HepG2 (cell line): ENCODE measurements around the gene MED19. TPM values are rescaled to one million over a fixed set of nuclear protein-coding genes. Genes with fewer than 3 reads are reported as not detected.
A peak's percentile ranks its signal among the peaks of the same experiment; 100 is the strongest.

Experiments used
- BRD4 ChIP-seq: sonication (generic); formaldehyde crosslinking; IDR thresholded peaks from 2 replicates; pipeline ENCODE4 v1.4.0; 2020; ENCODE audit warnings: missing genetic modification reagents
- DBP ChIP-seq: sonication (generic); formaldehyde crosslinking; IDR thresholded peaks from 2 replicates; pipeline ENCODE4 v1.4.0; 2020; ENCODE audit warnings: missing genetic modification reagents; ENCODE audit errors: not compliant biosample characterization
- DR1 ChIP-seq: sonication (generic); formaldehyde crosslinking; IDR thresholded peaks from 2 replicates; pipeline ENCODE4 v1.8.0; 2021; ENCODE audit warnings: mild to moderate bottlenecking, missing genetic modification reagents, inconsistent platforms
- GABPA ChIP-seq, 2 experiments: IDR thresholded peaks; 2 replicates each; pipeline ENCODE4 v1.6.1; 2011 to 2016; ENCODE audit warnings: low read depth in 2 of 2, low read length in 1 of 2, missing biosample characterization in 1 of 2, missing genetic modification characterization in 1 of 2
- GMEB1 ChIP-seq: sonication (generic); formaldehyde crosslinking; IDR thresholded peaks from 2 replicates; pipeline ENCODE4 v1.5.1; 2020; ENCODE audit warnings: missing genetic modification reagents, mild to moderate bottlenecking, borderline replicate concordance
- KAT8 ChIP-seq: IDR thresholded peaks from 2 replicates; pipeline ENCODE4 v1.6.1; 2016; ENCODE audit warnings: missing genetic modification reagents, missing compliant biosample characterization
- MAZ ChIP-seq, 2 experiments: sonication (generic) in 1 of 2; formaldehyde crosslinking in 1 of 2; IDR thresholded peaks; 2 replicates each; pipeline versions ENCODE4 v1.5.0 to v1.6.1; 2012 to 2020; ENCODE audit warnings: low read depth in 2 of 2, mild to moderate bottlenecking in 2 of 2, borderline replicate concordance in 1 of 2, improper control_type of control experiment in 1 of 2, low read length in 1 of 2, missing genetic modification reagents in 1 of 2, moderate library complexity in 1 of 2
- NAIF1 ChIP-seq: sonication (generic); formaldehyde crosslinking; IDR thresholded peaks from 2 replicates; pipeline ENCODE4 v1.5.0; 2020; ENCODE audit warnings: mild to moderate bottlenecking, missing genetic modification reagents, borderline replicate concordance
- PBX2 ChIP-seq: IDR thresholded peaks from 2 replicates; pipeline ENCODE4 v1.6.1; 2016; ENCODE audit warnings: control low read depth
- RBFOX2 ChIP-seq: fragments of 200-400 bp; formaldehyde crosslinking; IDR thresholded peaks from 2 replicates; pipeline ENCODE4 v1.6.1; 2017; ENCODE audit warnings: low read depth, mild to moderate bottlenecking, low read length
- SAP130 ChIP-seq: IDR thresholded peaks from 2 replicates; pipeline ENCODE4 v1.6.1; 2016; ENCODE audit warnings: low read depth
- SMAD1 ChIP-seq: sonication (generic); formaldehyde crosslinking; IDR thresholded peaks from 2 replicates; pipeline ENCODE4 v1.4.0; 2020; ENCODE audit warnings: missing genetic modification reagents, low read depth, mild to moderate bottlenecking, borderline replicate concordance
- SP1 ChIP-seq, 2 experiments: fragments of 450-650 bp in 1 of 2; sonication (generic) in 1 of 2; formaldehyde crosslinking in 1 of 2; IDR thresholded peaks; 2 replicates each; pipeline versions ENCODE4 v1.4.0 to v1.6.1; 2016 to 2020; ENCODE audit warnings: missing genetic modification reagents in 1 of 2
- SUZ12 ChIP-seq: fragments of 150-350 bp; IDR thresholded peaks from 2 replicates; pipeline ENCODE4 v1.6.1; 2014; ENCODE audit warnings: low read depth, low read length
- ZBTB38 ChIP-seq: sonication (generic); formaldehyde crosslinking; IDR thresholded peaks from 2 replicates; pipeline ENCODE4 v1.5.1; 2020; ENCODE audit warnings: mild to moderate bottlenecking, missing genetic modification reagents
- ZFP41 ChIP-seq: sonication (generic); formaldehyde crosslinking; IDR thresholded peaks from 2 replicates; pipeline ENCODE4 v1.4.0; 2020; ENCODE audit warnings: mild to moderate bottlenecking, missing genetic modification reagents, borderline replicate concordance
- ZNF143 ChIP-seq: sonication (generic); formaldehyde crosslinking; IDR thresholded peaks from 2 replicates; pipeline ENCODE4 v1.4.0; 2020; ENCODE audit warnings: missing genetic modification reagents
- ZNF18 ChIP-seq: sonication (generic); formaldehyde crosslinking; IDR thresholded peaks from 2 replicates; pipeline ENCODE4 v1.8.0; 2022; ENCODE audit warnings: mild to moderate bottlenecking, missing genetic modification reagents; ENCODE audit not compliant: insufficient replicate concordance
- ZNF225 ChIP-seq: sonication (generic); formaldehyde crosslinking; IDR thresholded peaks from 2 replicates; pipeline ENCODE4 v1.4.0; 2020; ENCODE audit warnings: mild to moderate bottlenecking, missing genetic modification reagents
- ZNF501 ChIP-seq: sonication (generic); formaldehyde crosslinking; IDR thresholded peaks from 2 replicates; pipeline ENCODE4 v1.5.1; 2020; ENCODE audit warnings: mild to moderate bottlenecking, moderate library complexity, missing genetic modification reagents
- ZNF576 ChIP-seq: sonication (generic); formaldehyde crosslinking; IDR thresholded peaks from 2 replicates; pipeline ENCODE4 v1.4.0; 2020; ENCODE audit warnings: mild to moderate bottlenecking, missing genetic modification reagents
- ZNF724P ChIP-seq: sonication (generic); formaldehyde crosslinking; IDR thresholded peaks from 2 replicates; pipeline ENCODE4 v1.8.0; 2022; ENCODE audit warnings: missing genetic modification reagents, borderline replicate concordance
- polyA plus RNA-seq, 8 experiments: library from polyadenylated mRNA; depleted of rRNA in 3 of 8; stranded (reverse) in 7 of 8; unstranded in 1 of 8; fragments of >200 nt; fragmentation: Illumina TruSeq in 4 of 8; extraction: Trizol in 4 of 8; gene quantifications; 2 replicates each; pipeline versions ENCODE4 v1.2.1 to v1.2.3, GENCODE V29; 2011 to 2016; ENCODE audit warnings: low read depth in 4 of 8, missing spikeins in 1 of 8, mixed read lengths in 1 of 8; ENCODE audit not compliant: insufficient read depth in 1 of 8
- total RNA-seq, 5 experiments: library from RNA; depleted of rRNA; stranded (reverse); fragments of >200 nt; fragmentation: Illumina TruSeq; extraction: Trizol; gene quantifications; 2 replicates each; pipeline ENCODE4 v1.2.3, GENCODE V29; 2016; ENCODE audit warnings: low read depth in 1 of 5

The MED19 gene
- total and polyA plus RNA-seq, 2 of the 13 experiments (the other 11 are each of a cell fraction or from before 2014, with no cell fraction given): 12.9 to 13.8 TPM

GRCh38 chr11:57712256-57713150 lies 488 bp upstream of the MED19 start, which contains the start of gene TMX2 (continued):
- TF ChIP-seq DBP (CRISPR knock-in tag) (peak; percentile 42), DR1 (CRISPR knock-in tag) (no peak), SAP130 (peak; percentile 83), ZFP41 (CRISPR knock-in tag) (peak; percentile 70; the same call in 1 of the 2 replicates), SP1 (IDR thresholded peaks at IDR 0.05) (no peak), SP1 (CRISPR knock-in tag; IDR thresholded peaks at IDR 0.05) (peak; percentile 64; the same call in 1 of the 2 replicates), ZNF724P (CRISPR knock-in tag) (0 out of 2 replicates have a peak, but pooled peaks have one; percentile 30), MAZ (IDR thresholded peaks at IDR 0.05; ENCODE audit: borderline replicate concordance, low read depth, low read length) (peak; percentile 85; the same call in 1 of the 2 replicates), MAZ (CRISPR knock-in tag; IDR thresholded peaks at IDR 0.05; ENCODE audit: low read depth) (no peak), PBX2 (CRISPR knock-in tag) (peak; percentile 88), NAIF1 (CRISPR knock-in tag) (peak; percentile 71; the same call in 1 of the 2 replicates), ZNF501 (peak; percentile 27; the same call in 1 of the 2 replicates), ZNF18 (no peak), SUZ12 (no peak), KAT8 (CRISPR knock-in tag) (peak; percentile 97), GABPA (IDR thresholded peaks at IDR 0.05; ENCODE audit: low read depth, low read length) (peak; percentile 68), GABPA (CRISPR knock-in tag; IDR thresholded peaks at IDR 0.05; ENCODE audit: low read depth) (peak; percentile 97), ZBTB38 (CRISPR knock-in tag) (0 out of 2 replicates have a peak, but pooled peaks have one; percentile 43), SMAD1 (peak; percentile 72; the same call in 1 of the 2 replicates), ZNF576 (CRISPR knock-in tag) (no peak), ZNF143 (CRISPR knock-in tag) (peak; percentile 32; the same call in 1 of the 2 replicates), GMEB1 (CRISPR knock-in tag) (peak; percentile 77), ZNF225 (CRISPR knock-in tag) (peak; percentile 94), RBFOX2 (0 out of 2 replicates have a peak, but pooled peaks have one; percentile 25), BRD4 (CRISPR knock-in tag) (peak; percentile 88)
